ENCODE data around the gene STAT6. TPM values are rescaled to one million over a fixed set of nuclear protein-coding genes. Genes with fewer than 3 reads are reported as not detected.
A peak's percentile ranks its signal among the peaks of the same experiment; 100 is the strongest.
"Not testable (repeated sequence)": the region's sequence is repeated elsewhere in the genome, so short reads cannot be mapped to it uniquely, and the experiment has no call there.

Gene STAT6
- total RNA-seq, 1 donor from 2014 or later, result 12.9 TPM

GRCh38 chr12:57123813-57124212, 12.7 kb upstream of the STAT6 start:
- no peak overlapping the region for H3K4me3 ChIP-seq
- Mint-ChIP-seq H3K9me3 (peaks cover 2% of the 10 kb centered on the region), H3K27ac (no peak overlapping the region), H3K4me3 (peak overlapping the region; percentile 4), H3K27me3 (ENCODE audit: insufficient read depth, low read depth) (peaks cover 14% of the 10 kb centered on the region), H3K4me1 (peaks cover 10% of the 10 kb centered on the region), H3K36me3 (no peaks in the 10 kb centered on the region)
- H4K20me1 ChIP-seq (ENCODE audit: low read depth), result no peaks in the 10 kb centered on the region
- no peak overlapping the region for H3K9ac ChIP-seq
- TF ChIP-seq CTCF (IDR thresholded peaks at IDR 0.05) (no peak), EZH2phosphoT487 (IDR thresholded peaks at IDR 0.05) (no peak), EZH2 (IDR thresholded peaks at IDR 0.05) (no peak)
- H3K36me3 ChIP-seq, result no peaks in the 10 kb centered on the region
- H3K4me2 ChIP-seq, result no peak overlapping the region
- no peak overlapping the region for H2AFZ ChIP-seq (replicated peaks)
- H3F3A ChIP-seq (ENCODE audit: low read depth), result peaks cover 18% of the 10 kb centered on the region
- H3K4me1 ChIP-seq, result no peaks in the 10 kb centered on the region
- no peak for DNase-seq (ENCODE audit: low spot score)
- H3K79me2 ChIP-seq (ENCODE audit: low read depth), result peaks cover 5% of the 10 kb centered on the region
- H3K27me3 ChIP-seq, result no peaks in the 10 kb centered on the region
- H3K27ac ChIP-seq, result no peak overlapping the region
- H3K9me3 ChIP-seq (ENCODE audit: low read depth), result no peaks in the 10 kb centered on the region

- H4K20me1 ChIP-seq (ENCODE audit: low read depth); H3K4me3 Mint-ChIP-seq; H3K4me3 ChIP-seq; H3F3A ChIP-seq (ENCODE audit: low read depth); H3K4me1 ChIP-seq; H3K27ac Mint-ChIP-seq; H3K9me3 ChIP-seq (ENCODE audit: low read depth); H3K79me2 ChIP-seq (ENCODE audit: low read depth); H3K27me3 ChIP-seq; H3K4me1 Mint-ChIP-seq; H3K4me2 ChIP-seq; H3K36me3 Mint-ChIP-seq; H3K9me3 Mint-ChIP-seq; H3K9ac ChIP-seq; H3K36me3 ChIP-seq; H3K27ac ChIP-seq; DNase-seq (ENCODE audit: low spot score); H2AFZ ChIP-seq (replicated peaks): not testable (repeated sequence)
- H3K27me3 Mint-ChIP-seq (ENCODE audit: insufficient read depth, low read depth), result peaks cover 10% of the 10 kb centered on the region
Observed at GRCh38 chr12:57120718-57121117, 9.6 kb upstream of the STAT6 start.

- no peak for DNase-seq (ENCODE audit: low spot score)
- Mint-ChIP-seq H3K36me3 (no peaks in the 10 kb centered on the region), H3K4me1 (no peaks in the 10 kb centered on the region), H3K9me3 (peaks cover 2% of the 10 kb centered on the region), H3K27me3 (ENCODE audit: insufficient read depth, low read depth) (peaks cover 5% of the 10 kb centered on the region), H3K4me3 (no peak overlapping the region), H3K27ac (no peak overlapping the region)
- Histone ChIP-seq H3K36me3 (no peaks in the 10 kb centered on the region), H3K9me3 (ENCODE audit: low read depth) (no peaks in the 10 kb centered on the region), H2AFZ (replicated peaks) (no peak overlapping the region), H3F3A (ENCODE audit: low read depth) (no peaks in the 10 kb centered on the region), H4K20me1 (ENCODE audit: low read depth) (no peaks in the 10 kb centered on the region), H3K4me2 (no peak overlapping the region), H3K27me3 (no peaks in the 10 kb centered on the region), H3K27ac (no peak overlapping the region), H3K4me3 (no peak overlapping the region), H3K79me2 (ENCODE audit: low read depth) (no peaks in the 10 kb centered on the region), H3K4me1 (no peaks in the 10 kb centered on the region), H3K9ac (no peak overlapping the region)
- no peak for TF ChIP-seq CTCF (IDR thresholded peaks at IDR 0.05)
- TF ChIP-seq EZH2phosphoT487 (IDR thresholded peaks at IDR 0.05), result no peak
- TF ChIP-seq EZH2 (IDR thresholded peaks at IDR 0.05), result no peak
Observed at GRCh38 chr12:57119294-57120085, 8.3 kb upstream of the STAT6 start.

- Histone ChIP-seq H3K27ac (no peak overlapping the region), H3K79me2 (ENCODE audit: low read depth) (no peaks in the 10 kb centered on the region), H3K4me2 (no peak overlapping the region), H4K20me1 (ENCODE audit: low read depth) (no peaks in the 10 kb centered on the region), H2AFZ (replicated peaks) (no peak overlapping the region), H3K4me1 (no peaks in the 10 kb centered on the region), H3K9me3 (ENCODE audit: low read depth) (no peaks in the 10 kb centered on the region), H3K36me3 (no peaks in the 10 kb centered on the region), H3F3A (ENCODE audit: low read depth) (no peaks in the 10 kb centered on the region), H3K9ac (no peak overlapping the region), H3K27me3 (no peaks in the 10 kb centered on the region), H3K4me3 (no peak overlapping the region)
- TF ChIP-seq CTCF (IDR thresholded peaks at IDR 0.05) (no peak), EZH2phosphoT487 (IDR thresholded peaks at IDR 0.05) (no peak), EZH2 (IDR thresholded peaks at IDR 0.05) (no peak)
- peaks cover 2% of the 10 kb centered on the region for H3K27me3 Mint-ChIP-seq (ENCODE audit: insufficient read depth, low read depth)
- H3K4me3 Mint-ChIP-seq, result no peak overlapping the region
- H3K27ac Mint-ChIP-seq, result no peak overlapping the region
- no peak for DNase-seq (ENCODE audit: low spot score)
- H3K9me3 Mint-ChIP-seq, result peaks cover 2% of the 10 kb centered on the region
- H3K36me3 Mint-ChIP-seq, result no peaks in the 10 kb centered on the region
- no peaks in the 10 kb centered on the region for H3K4me1 Mint-ChIP-seq
Observed at GRCh38 chr12:57118711-57119271, 7.6 kb upstream of the STAT6 start.

Data from neural progenitor cell (in vitro differentiated cells).